Activated naive CD4-positive, alpha-beta T cell treated with Interleukin-2 at 50 U/mL for 16 hours (primary cell): Measurements from ENCODE around the gene RBP5.
"Not testable (repeated sequence)": the region's sequence is repeated elsewhere in the genome, so short reads cannot be mapped to it uniquely, and the experiment has no call there.

Experiments
- DNase-seq: peaks from one replicate; pipeline ENCODE4 v3.0.0-alpha.2; 2020

The RBP5 gene

DNA sequence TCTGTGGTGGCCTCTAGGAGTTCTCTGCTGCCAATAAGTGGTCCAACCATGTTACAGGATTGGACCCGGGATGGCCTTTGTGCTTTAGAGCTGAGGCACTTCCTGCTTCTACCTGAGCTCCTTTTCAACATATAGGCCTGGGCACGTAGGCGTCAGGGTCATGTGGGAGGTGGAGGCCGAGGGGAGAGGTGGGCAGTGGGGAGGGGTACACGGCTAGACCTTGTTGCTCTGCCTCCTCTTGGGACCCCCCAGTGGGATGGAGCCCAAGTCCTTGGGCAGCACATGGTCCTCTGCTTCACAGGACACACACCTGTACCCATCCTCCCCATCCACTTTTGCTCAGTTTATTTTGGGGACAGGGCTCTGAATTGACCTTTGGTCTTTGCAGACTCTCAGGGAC, 7.4 kb downstream of the RBP5 start:
- no peak for DNase-seq

DNA sequence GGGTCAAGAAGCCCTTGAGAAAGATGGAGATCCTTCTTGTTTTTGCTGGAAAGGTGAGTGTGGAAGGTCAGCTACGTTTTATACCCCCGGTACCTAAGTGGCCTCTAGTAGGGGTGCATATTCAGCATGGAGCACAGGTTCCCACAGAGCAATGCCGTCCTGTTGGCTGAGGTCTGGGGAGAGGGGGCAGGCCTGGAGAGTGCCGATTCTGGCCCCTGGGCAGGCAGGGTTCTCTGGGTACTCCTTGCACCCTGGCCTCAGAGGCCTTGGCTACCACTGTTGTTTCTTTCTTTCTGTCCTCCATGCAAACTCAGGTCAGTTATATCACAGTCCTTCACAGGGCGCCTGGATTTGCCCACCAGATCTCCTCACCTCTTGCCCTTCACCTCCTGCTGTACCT, 8.5 kb downstream of the RBP5 start:
- no peak for DNase-seq

DNA sequence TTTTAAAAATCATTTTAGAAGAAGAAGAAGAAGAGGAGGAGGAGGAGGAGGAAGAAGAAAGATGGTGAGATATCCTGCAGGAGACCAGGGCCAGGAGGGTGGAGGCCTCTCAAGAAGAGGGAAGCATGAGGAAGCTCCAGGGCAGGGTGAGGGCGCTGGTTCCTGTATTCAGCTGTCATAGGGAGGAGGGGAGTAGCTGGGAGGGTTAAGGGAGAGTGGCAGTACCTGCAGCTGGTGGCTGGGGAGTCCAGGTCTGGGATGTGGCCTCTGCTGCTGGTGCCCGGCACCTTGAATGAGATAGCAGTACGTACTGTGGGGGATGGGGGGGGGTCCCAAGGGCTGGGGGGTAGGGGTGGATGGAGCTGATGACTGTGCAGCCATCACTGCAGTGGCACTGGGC, 9.8 kb downstream of the RBP5 start:
- no peak for DNase-seq

DNA sequence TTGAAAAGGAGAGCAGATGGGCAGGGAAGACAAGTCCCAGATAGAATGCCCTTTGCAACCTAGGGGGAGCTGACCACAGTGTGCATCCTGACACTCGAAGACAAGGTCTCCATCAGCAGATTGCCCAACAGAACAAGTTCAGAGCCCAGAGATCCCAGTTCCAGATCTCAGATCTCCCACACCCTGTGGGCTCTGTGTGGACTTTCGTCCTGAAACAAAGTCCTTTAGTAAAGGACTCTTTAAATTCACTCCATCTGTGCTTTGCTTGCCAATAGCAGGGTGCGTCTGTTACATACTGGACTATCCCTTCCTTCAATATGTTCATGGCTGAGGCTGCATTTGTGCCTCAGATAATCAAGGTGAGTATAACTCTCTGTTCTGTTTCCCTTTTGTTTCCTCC, 11.0 kb downstream of the RBP5 start:
- no peak for DNase-seq

DNA sequence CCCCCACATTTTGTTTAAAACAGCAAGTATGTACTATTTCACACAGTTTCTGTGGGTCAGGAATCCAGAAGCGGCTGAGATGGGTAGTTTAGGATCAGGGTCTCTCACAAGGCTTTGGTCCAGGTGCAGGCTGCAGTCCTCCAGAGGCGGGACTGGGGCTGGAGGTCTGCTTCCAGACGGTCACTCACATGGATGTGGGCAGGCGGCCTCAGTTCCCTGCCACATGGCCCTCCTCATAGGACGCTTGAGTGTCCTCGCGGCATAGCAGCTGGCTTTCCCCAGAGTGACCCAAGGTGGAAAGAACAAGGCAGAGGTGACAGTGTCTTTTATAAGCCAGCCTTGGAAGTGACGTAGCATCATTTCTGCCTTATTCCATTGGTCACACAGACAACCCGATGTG, 11.8 kb downstream of the RBP5 start:
- DNase-seq = no peak

DNA sequence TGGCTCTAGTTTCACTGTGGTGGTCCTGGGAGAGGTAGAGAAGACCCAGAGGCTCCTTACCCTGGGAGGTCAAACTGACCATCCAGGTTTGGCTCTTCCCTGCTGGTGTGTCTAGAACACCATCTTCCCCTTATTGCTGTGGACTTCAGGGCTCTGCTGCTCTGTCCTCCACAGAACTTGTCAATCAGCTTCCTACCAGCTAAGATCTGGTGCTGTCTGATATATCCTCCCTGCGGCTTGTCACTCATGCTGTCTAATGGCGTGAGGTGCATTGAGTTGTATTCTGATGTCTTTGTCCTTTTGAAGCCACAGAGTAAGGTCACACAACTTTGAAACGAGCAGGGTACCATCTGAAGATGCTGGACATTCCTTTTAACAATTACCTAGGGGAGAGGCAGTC, 12.5 kb downstream of the RBP5 start:
- DNase-seq = no peak

DNA sequence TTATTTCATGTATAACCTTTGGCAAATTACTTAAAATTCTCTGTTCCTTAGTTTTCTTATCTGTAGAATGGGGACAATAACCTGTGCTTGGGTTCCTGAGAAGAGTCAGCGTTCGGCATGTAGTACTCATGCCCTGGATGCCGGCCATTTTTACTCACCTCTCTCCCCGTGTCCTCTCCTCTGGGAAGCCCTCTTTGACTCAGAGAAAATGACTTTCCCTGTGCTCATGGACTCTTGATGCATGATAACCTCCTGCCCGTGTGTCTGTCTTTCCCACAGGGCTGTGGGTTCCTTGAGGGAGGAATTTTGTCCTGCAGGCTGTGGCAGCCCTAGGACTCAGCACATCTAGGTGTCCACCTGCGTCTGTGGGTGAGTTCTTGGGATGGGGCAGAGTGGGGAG, 13.8 kb downstream of the RBP5 start:
- DNase-seq = no peak

DNA sequence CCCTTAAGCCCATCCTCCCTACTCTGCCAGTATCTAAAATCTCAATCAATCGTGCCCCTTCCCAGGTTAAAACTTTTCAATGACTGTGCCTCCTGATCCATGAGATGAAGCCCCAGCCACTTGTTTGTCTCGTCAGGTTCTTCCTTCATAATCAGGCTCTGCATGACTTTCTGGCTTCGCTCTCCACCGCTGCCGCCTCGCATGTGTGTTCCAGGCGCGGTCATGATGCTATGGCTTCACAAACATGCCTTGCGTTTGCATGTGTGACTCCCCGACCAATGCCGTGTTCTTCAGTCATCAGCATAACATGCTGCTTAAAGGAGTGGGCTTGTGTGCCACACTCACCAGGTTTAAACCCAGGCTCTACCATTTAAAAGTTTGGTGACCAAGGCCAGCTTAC, 14.7 kb downstream of the RBP5 start:
- DNase-seq = no peak

DNA sequence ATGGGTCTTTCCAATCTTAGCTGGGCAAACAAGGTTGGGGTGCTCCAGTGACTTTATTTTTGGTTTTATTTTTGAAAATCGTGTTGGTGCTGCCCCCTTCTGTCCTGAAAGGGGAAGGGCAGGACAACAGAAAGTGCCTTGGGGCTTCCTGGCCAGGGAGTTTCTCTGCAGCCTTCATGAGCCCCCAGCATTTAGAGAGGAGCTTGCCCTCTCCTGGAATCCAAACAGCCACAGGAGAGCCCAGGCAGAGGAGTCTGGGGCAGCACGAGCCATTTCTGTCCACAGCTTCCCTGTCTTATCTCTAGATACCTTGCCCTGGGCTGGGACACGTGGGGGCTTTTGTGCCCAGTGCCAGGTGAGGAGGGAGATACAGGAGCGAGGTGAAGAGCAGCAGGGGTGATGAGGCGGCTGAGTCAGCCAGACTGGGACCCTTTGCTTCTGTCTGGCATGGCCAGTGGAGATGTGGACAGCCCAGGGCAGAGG, 15.3 kb downstream of the RBP5 start:
- DNase-seq = peak; percentile 33

DNA sequence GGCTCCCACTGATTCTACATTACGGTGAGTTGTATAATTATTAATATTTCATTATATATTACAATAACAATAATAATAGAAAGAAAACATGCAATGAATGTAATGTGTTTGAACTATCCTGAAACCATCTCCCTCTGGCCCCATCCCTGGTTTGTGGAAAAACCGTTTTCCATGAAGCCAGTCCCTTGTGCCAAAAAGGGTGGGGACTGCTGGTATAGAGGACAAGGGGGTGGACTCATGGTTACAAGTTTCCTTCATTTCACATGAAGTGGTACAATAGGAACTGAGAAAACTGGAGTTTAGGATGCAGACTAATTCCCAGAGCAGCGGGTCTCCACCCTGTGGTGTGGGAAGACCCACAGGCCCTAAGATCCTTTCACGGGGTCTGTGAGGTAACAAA, 16.6 kb downstream of the RBP5 start:
- no peak for DNase-seq

DNA sequence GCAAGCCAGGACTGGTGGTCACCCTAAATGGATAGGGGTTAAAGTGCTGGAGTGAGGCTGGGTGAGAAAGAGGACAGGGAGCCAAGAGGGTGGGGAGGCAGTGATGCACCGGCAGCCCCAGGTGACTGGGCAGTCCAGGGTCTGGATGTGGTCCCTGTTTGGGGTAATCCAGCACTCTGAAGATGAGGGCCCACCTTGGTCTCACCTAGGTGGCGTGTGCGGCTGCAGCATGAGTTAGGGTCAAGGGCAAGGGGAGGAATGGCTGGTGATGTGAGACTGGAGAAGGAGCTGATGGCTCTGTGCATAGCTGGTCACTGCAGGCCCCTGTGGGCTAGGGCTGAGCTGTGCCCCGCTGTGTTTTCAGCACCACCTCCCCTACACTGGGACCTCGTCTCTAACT, 18.0 kb downstream of the RBP5 start:
- DNase-seq = no peak

DNA sequence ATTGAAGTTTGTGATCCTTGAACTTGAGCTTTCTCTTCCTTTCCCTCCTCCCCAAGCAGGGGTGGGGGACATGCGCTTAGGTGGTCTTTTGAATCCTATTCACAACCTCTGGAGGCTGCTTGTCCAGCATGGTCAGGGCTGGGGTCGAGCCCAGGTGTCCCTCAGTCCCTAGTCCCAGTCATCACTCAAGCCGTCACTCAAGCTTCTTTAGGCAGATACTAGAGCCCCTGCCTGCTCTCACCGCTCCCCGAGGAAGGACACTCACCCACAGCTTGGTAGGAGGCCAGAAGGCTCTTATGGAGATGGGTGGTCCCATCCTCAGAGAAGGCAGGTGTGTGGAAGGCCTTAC, 19.1 kb downstream of the RBP5 start:
- no peak for DNase-seq

DNA sequence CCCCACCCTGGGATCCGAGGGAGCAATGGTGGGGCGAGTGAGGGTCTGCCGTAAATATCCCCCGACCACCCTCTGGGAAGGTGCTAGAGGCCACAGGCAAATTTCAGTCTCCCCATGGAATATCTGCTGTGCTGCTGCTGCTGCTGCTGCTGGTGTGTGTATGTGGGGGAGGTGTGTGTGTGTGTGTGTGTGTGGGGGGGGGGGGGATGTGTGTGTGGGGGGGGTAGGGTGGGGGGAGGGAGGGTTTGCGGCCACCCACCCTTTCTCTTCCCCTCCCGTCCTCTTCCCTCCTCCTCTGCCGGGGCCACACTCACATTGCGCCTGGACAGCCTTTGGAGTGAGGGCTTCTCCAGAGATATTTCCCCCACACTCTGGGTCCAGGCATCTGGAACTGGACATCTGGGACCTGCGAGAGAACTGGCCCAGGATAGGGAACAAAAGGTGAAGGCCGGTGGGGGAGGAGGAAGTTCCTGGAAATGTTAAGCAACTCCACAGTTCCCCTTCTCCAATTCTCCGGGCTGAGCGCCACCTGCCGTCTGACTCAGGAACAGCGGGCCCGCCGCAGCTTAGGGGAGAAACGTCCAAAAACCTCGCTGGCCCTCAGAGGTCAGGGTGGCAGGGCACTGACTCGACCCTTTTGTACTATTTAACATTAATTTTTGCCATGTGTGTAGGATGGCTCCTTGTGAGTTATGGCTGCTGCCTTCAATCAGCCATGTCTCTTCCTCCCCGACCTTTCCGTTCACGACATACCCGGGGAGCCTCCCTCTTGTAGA, 19.7 kb downstream of the RBP5 start, which contains the start of gene C1RL:
TSS of gene C1RL (minus strand) at position 419 of the 776 bp plus-strand sequence. CDS start at position 385, 34 bp downstream.
- peak; percentile 87 for DNase-seq

DNA sequence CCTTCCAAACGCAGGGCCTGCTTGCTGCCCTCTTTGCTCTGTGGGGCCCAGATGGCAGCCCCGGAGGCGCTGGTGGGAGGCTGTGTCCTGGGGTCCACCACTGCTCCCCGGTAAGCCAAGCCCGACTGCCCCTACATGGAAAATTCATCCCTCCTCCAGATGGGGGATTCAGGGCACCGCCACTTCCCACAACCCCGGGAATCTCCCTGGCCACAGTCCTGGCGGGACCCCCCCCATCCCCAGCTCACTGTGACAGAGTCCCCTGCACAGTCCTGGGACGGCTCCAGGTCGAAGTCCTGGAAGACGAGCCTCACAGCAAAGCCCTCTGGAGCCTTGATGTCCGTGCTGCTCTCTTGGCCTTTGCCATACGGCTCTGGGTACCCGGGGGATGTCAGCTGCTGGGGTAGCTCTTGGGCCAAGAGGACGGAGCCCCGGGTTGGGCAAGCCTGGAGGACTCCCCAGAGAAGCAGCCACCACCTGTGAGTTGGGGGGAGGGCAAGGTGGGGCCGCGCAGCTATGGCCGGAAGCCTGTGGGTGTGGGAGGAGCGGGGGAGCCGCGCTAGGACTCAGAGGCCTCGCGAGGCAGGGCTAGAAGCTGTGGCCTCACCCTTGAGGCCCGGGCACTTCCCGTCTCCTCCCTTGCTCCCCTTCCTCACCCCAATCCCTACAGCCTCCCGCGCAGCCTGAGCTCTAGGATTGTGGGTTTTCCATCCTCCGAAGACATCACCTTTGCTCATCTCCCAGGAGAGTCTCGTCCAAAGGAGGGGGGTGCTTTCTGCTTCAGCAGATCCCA, 20.5 kb downstream of the RBP5 start:
- peak; percentile 77 for DNase-seq

DNA sequence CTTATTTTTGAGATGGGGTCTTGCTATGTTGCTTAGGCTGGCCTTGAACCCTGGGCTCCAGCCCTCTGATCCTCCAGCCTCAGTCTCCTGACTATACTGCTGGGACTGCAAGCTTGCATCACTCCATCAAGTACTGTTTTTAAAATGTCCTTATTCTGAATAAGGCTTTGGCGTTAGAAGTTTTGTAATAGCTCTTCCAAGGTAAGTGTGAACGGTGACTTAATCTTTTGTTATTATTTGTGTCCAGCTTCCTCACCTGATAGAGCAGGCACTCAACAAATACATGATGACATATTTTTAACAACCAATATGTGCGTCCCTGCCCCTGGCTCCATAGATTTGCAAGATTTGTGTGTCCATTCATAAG, 21.1 kb downstream of the RBP5 start:
- DNase-seq = peak; percentile 6

DNA sequence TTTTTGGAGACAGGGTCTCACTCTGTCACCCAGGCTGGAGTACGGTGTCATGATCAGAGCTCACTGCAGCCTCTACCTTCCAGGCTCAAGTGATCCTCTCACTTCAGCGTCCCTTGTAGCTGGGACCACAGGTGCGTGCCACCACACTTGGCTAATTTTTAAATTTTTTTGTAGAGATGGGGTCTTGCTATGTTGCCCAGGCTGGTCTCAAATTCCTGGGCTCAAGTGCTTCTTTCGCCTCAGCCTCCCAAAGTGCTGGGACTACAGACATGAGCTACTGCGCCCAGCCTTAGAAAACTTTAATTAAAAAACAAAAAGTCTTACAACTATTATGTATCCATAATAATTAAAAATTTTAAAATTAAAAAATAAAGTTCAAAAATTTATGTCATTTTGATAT, 21.5 kb downstream of the RBP5 start:
- not testable (repeated sequence) for DNase-seq

DNA sequence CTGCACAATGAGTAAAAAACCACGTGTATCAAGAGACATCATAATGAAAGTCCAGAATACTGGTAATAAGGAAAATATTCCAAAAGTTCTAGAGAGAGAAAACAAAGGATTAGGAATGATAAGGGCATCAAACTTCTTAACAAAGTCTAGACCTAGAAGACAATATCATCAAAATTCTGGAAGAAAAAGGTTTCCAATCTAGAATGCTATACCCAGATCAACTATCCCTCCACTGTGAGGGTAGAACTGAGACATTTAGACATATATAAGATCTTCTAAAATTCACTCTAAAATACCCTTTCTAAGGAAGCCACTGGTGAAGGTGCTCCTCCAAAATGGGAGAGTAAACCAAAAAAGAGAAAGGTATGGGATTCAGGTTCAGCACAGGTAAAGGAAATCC, 22.6 kb downstream of the RBP5 start:
- DNase-seq = no peak

DNA sequence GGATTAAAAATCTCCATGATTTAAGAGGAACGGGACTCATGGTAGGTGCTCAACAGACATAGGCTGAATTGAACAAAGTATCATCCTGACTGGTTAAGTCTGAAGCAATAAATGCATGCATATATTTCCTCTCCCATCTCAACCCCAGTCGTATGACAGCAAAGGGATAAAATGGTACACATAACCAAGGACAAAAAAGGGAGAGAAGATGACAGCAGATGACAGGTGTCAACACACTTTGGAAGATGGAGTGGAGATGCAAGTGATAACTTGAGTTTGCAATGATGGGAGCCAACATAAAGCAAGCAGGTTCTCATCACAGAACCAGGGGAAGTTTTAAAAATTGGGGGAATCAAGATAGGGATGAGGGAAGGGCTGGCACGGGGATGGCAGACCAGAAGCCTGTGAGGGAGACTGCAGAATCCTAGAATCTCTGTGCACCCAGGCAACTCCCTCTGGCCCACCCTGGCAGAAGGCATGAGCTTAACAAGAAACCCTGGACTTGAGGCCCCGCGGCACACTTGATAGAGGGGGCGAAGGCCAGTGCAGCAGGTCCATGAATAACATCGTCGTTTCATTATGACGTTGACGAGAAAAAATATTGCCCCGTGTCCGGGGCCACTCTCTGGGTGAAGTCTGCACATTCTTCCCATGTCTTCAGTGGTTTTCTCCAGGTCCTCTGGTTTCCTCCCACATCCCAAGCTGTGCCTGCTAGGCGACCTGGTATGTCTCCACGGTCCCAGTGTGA, 24.7 kb downstream of the RBP5 start:
- no peak for DNase-seq

DNA sequence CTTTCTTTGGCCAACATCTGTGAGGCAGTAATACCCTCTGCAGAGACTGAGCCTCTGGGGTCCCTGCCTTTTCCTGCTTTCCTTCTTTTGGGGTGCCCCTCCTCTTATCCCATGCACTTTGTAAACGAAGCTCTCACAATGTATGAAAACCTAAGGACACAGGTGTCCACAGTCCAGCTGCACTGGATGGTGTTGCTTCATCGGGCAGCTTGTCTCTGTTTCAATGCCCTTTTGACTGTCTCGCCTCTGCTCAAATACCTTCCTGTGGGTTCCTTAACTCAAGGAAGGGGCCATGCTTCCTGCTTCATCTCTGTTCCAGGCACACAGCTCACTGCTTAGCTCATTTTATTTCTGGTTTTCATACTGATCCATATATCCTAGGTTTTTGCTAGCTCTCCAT, 26.1 kb downstream of the RBP5 start:
- no peak for DNase-seq

DNA sequence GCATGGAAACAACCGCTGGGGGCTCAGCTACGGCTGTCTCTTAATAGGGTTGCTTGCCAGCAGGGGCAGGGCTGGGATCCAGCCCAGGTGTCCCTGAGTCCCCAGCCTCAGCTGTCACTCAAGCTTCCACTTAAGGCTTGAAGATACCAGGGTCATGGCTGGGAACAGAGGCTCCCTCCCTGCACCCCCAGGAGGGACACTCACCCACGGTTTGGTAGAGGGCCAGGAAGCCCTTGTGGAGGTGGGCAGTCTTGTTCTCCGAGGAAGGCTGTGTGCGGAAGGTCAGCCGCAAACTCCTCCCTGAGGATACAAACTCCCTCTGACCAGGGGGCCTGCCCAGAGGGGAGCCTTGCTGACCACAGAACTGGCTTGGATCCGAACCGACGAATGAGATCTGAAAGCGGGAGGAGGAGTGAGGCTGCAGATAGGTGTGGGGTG, 27.0 kb downstream of the RBP5 start:
- DNase-seq = no peak

DNA sequence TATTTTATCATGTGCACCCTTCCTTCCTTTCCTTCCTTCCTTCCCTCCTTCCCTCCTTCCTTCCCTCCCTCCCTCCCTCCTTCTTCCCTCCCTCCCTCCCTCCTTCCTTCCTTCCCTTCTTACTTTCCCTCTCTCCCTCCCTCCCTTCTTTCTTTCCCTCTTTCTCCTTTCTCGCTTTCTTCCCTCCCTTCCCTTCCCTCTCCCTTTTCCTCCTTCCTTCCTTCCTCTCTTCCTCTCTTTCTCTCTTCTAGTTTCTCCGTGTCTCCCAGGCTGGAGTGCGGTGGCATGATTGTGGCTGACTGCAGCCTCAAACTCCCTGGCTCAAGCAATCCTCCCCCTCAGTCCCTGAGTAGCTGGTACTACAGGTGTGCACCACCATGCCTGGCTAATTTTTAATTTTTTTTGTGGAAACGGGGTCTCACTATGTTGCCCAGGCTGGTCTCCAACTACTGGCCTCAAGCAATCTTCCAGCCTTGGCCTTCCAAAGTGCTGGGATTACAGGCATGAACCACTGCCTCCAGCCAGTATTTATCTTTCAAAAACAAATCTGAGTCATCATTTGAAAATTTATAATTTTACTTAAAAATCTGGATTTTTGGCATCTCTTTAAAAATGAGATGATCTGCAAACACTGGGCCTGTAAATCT, 27.5 kb downstream of the RBP5 start:
- no peak for DNase-seq

DNA sequence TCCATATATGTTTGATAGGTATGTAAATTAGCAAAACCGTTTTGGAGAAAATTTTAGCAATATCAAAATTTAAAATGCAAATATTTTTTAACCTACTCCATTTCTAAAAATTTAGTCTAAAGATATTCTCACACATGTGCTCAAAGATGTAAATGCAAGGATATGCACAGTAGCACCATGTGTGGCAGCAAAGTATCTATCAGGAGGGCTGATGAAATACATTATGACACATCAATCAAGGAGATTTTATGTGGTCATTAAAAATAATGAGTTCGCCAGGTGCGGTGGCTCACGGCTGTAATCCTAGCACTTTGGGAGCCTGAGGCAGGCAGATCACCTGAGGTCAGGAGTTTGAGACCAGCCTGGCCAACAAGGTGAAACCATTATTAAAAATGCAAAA, 28.4 kb downstream of the RBP5 start:
- DNase-seq = no peak
